Sigmoid colon (tissue), 4 donors: ENCODE results near the gene TRIP6.

Experiments
- POLR2A ChIP-seq, 2 donors: fragments of 450-650 bp; IDR thresholded peaks; one replicate each; pipeline ENCODE4 v1.6.1; 2016; ENCODE audit warnings: antibody characterized with exemption in 2 of 2, mild to moderate bottlenecking in 2 of 2, moderate library complexity in 2 of 2
- POLR2AphosphoS5 ChIP-seq, 4 donors: sonication (generic); formaldehyde crosslinking; IDR thresholded peaks; one replicate each; pipeline ENCODE4 v1.6.1; 2017; ENCODE audit warnings: antibody characterized with exemption in 4 of 4

GRCh38 chr7:100914208-100914878 lies 47.2 kb downstream of the TRIP6 start:
- TF ChIP-seq POLR2A (IDR thresholded peaks at IDR 0.05) (no peak), POLR2AphosphoS5 (IDR thresholded peaks at IDR 0.05) (no peak)
